GM21737 (cell line): ENCODE measurements around the gene SLX1A.
"Not testable (repeated sequence)": the region's sequence is repeated elsewhere in the genome, so short reads cannot be mapped to it uniquely, and the experiment has no call there.

Experiments used
- ATAC-seq: cut with Tn5 transposase; IDR thresholded peaks from one replicate; pipeline ENCODE4 v1.9.1; 2021; ENCODE audit warnings: mild to moderate bottlenecking, moderate library complexity; ENCODE audit not compliant: unreplicated experiment

SLX1A gene

GRCh38 chr16:30217082-30217481, 23.4 kb downstream of the SLX1A start:
- ATAC-seq = not testable (repeated sequence)
